Measurements from ENCODE around the gene GNG7. TPM values are rescaled to one million over a fixed set of nuclear protein-coding genes. Genes with fewer than 3 reads are reported as not detected.

GNG7 gene
- total and polyA plus RNA-seq, 2 donors (not counting 3 experiments of a cell fraction or from before 2014, with no cell fraction given): 0.29 to 0.84 TPM

DNA sequence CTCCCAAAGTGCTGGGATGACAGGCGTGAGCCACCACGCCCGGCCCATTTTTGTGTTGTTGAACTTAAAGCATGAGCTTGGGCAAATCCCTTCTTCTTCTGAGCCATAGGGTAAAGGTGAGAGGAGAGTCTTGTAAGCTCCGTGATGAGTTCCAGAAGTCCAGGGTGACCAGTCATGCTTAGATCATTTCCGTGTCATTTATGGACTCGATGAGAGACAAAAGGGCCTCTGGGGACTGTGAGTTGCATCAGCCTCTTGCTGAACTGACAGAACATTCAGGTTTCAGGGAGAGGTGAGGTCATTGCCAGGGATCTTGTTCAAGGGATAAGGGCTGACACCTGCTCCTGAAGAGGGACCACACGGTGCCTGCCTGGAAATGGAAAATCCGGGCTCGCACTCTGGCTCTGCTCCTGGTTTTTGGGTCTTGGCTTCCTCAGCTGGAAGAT lies 173.0 kb downstream of the GNG7 start:
- Histone ChIP-seq H3K27ac (ENCODE audit: insufficient read depth, low read depth, low read length) (peak overlapping the region; percentile 75), H3K4me3 (replicated peaks in 1 of 3; ENCODE audit: insufficient read depth in 1 of 3, low read depth in 1 of 3, low read length in 3 of 3) (no peak overlapping the region), H3K9ac (replicated peaks; ENCODE audit: extremely low read depth, insufficient read depth, low read length) (peak overlapping the region; percentile 34), H3K4me2 (ENCODE audit: insufficient read depth, low read length) (no peak overlapping the region), H3K9me1 (replicated peaks; ENCODE audit: control insufficient read depth, extremely low read depth, insufficient read depth, low read length) (no peaks in the 10 kb centered on the region), H3K9me3 (replicated peaks; ENCODE audit: control insufficient read depth, insufficient read depth, low read length) (no peaks in the 10 kb centered on the region), H4K20me1 (replicated peaks; ENCODE audit: control insufficient read depth, extremely low read depth, insufficient read depth, low read length) (no peaks in the 10 kb centered on the region), H2AFZ (ENCODE audit: low read depth, low read length) (no peak overlapping the region), H3K4me1 (ENCODE audit: control insufficient read depth, extremely low read depth, insufficient read depth, low read length) (peaks cover 36% of the 10 kb centered on the region), H3K27me3 (ENCODE audit: control insufficient read depth in 2 of 2, insufficient read depth in 2 of 2, low read length in 2 of 2) (no peaks in the 10 kb centered on the region), H3K36me3 (ENCODE audit: control insufficient read depth in 2 of 2, extremely low read depth in 1 of 2, insufficient read depth in 2 of 2, low read length in 2 of 2) (no peaks in the 10 kb centered on the region), H3K79me2 (ENCODE audit: control insufficient read depth, insufficient read depth, low read length) (no peaks in the 10 kb centered on the region)
- ChIA-PET POLR2A (interaction anchor here (2.1 to 3.7 kb wide), 2 partner anchors 12 to 53 kb away, joined by 9 to 23 read pairs; partner anchors contain the start of gene GADD45B), CTCF (interaction anchor here (0.9 to 2.8 kb wide), 6 partner anchors 9 to 82 kb away, joined by 3 to 19 read pairs (median 4); no protein-coding TSS in a partner anchor)
- peak; percentile 98 for FAIRE-seq
- DNase-seq (ENCODE audit: low read depth, low spot score): peak; percentile 75
- no TSS peak for BruUV-seq (replicated peaks)
- TF ChIP-seq FOS (IDR thresholded peaks at IDR 0.05; ENCODE audit: borderline replicate concordance, insufficient read depth, low read length) (peak; percentile 86), JUN (IDR thresholded peaks at IDR 0.05; ENCODE audit: borderline replicate concordance, insufficient read depth, insufficient read length, low read depth) (peak; percentile 85), POLR2AphosphoS5 (IDR thresholded peaks at IDR 0.05; ENCODE audit: insufficient read depth, low read depth, low read length) (peak; percentile 42), GATA2 (IDR thresholded peaks at IDR 0.05; ENCODE audit: insufficient read depth, insufficient read length, low read depth, low read length) (no peak)
- TF ChIP-seq, protein P1, sequence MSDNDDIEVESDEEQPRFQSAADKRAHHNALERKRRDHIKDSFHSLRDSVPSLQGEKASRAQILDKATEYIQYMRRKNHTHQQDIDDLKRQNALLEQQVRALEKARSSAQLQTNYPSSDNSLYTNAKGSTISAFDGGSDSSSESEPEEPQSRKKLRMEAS (IDR thresholded peaks at IDR 0.05; ENCODE audit: insufficient read depth, insufficient read length): no peak
- intact Hi-C loops (cut with micrococcal nuclease) (loop anchor here (1.0 kb wide), 1 partner anchor 34 kb away; no protein-coding TSS in a partner anchor), dilution Hi-C loops (cut with MboI; ENCODE audit: extremely low pct_ligation_motif_present, low sequenced_read_pairs) (no loop called here)

DNA sequence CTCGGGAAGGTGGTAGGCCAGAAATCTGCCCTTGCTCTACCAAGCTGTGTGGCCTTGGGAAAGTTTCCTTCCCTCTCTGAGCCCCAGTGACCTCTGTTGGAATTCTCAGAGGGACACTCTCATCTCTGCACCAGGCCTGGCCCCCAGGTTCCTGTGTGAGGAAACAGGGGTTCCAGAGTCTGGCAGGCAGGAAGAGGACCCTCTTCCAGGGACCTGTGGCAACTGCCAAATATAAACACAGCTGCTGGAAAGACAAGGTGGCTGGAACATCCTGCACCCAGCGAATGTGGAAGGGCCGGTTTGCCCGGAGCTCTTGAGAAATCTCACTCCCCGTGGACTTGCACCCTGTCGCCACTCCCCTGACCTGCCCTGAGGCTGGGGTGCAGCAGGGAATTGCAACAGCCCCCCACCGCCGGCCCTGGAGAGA lies 173.8 kb downstream of the GNG7 start:
- Histone ChIP-seq H3K79me2 (ENCODE audit: control insufficient read depth, insufficient read depth, low read length) (no peaks in the 10 kb centered on the region), H3K36me3 (ENCODE audit: control insufficient read depth in 2 of 2, extremely low read depth in 1 of 2, insufficient read depth in 2 of 2, low read length in 2 of 2) (no peaks in the 10 kb centered on the region), H3K4me1 (ENCODE audit: control insufficient read depth, extremely low read depth, insufficient read depth, low read length) (peaks cover 27% of the 10 kb centered on the region), H3K27ac (ENCODE audit: insufficient read depth, low read depth, low read length) (peak overlapping the region; percentile 75), H3K9me1 (replicated peaks; ENCODE audit: control insufficient read depth, extremely low read depth, insufficient read depth, low read length) (no peaks in the 10 kb centered on the region), H3K9ac (replicated peaks; ENCODE audit: extremely low read depth, insufficient read depth, low read length) (no peak overlapping the region), H2AFZ (ENCODE audit: low read depth, low read length) (no peak overlapping the region), H3K9me3 (replicated peaks; ENCODE audit: control insufficient read depth, insufficient read depth, low read length) (no peaks in the 10 kb centered on the region), H3K27me3 (ENCODE audit: control insufficient read depth in 2 of 2, insufficient read depth in 2 of 2, low read length in 2 of 2) (no peaks in the 10 kb centered on the region), H3K4me2 (ENCODE audit: insufficient read depth, low read length) (no peak overlapping the region), H4K20me1 (replicated peaks; ENCODE audit: control insufficient read depth, extremely low read depth, insufficient read depth, low read length) (no peaks in the 10 kb centered on the region), H3K4me3 (replicated peaks in 1 of 3; ENCODE audit: insufficient read depth in 1 of 3, low read depth in 1 of 3, low read length in 3 of 3) (no peak overlapping the region)
- no peak for TF ChIP-seq EZH2 (IDR thresholded peaks at IDR 0.05; ENCODE audit: borderline replicate concordance, low read depth, low read length, severe bottlenecking)
- TF ChIP-seq MYC (IDR thresholded peaks at IDR 0.05; ENCODE audit: low read depth, low read length): no peak
- TF ChIP-seq, protein P2, sequence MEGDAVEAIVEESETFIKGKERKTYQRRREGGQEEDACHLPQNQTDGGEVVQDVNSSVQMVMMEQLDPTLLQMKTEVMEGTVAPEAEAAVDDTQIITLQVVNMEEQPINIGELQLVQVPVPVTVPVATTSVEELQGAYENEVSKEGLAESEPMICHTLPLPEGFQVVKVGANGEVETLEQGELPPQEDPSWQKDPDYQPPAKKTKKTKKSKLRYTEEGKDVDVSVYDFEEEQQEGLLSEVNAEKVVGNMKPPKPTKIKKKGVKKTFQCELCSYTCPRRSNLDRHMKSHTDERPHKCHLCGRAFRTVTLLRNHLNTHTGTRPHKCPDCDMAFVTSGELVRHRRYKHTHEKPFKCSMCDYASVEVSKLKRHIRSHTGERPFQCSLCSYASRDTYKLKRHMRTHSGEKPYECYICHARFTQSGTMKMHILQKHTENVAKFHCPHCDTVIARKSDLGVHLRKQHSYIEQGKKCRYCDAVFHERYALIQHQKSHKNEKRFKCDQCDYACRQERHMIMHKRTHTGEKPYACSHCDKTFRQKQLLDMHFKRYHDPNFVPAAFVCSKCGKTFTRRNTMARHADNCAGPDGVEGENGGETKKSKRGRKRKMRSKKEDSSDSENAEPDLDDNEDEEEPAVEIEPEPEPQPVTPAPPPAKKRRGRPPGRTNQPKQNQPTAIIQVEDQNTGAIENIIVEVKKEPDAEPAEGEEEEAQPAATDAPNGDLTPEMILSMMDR (IDR thresholded peaks at IDR 0.05; ENCODE audit: extremely low read depth in 1 of 2, insufficient read depth in 1 of 2, low read depth in 1 of 2, low read length in 2 of 2): no peak
- TF ChIP-seq GATA2 (IDR thresholded peaks at IDR 0.05; ENCODE audit: insufficient read depth, insufficient read length, low read depth, low read length): no peak
- TF ChIP-seq POLR2A (IDR thresholded peaks at IDR 0.05; ENCODE audit: low read depth, low read length): no peak
- TF ChIP-seq FOS (IDR thresholded peaks at IDR 0.05; ENCODE audit: borderline replicate concordance, insufficient read depth, low read length): no peak
- TF ChIP-seq POLR2AphosphoS5 (IDR thresholded peaks at IDR 0.05; ENCODE audit: insufficient read depth, low read depth, low read length): no peak
- TF ChIP-seq JUN (IDR thresholded peaks at IDR 0.05; ENCODE audit: borderline replicate concordance, insufficient read depth, insufficient read length, low read depth): no peak
- TF ChIP-seq, protein P1 (IDR thresholded peaks at IDR 0.05; ENCODE audit: insufficient read depth, insufficient read length): no peak
- dilution Hi-C loops (cut with MboI; ENCODE audit: extremely low pct_ligation_motif_present, low sequenced_read_pairs) (no loop called here), intact Hi-C loops (cut with micrococcal nuclease) (loop anchor here (1.0 kb wide), 1 partner anchor 33 kb away; no protein-coding TSS in a partner anchor)
- FAIRE-seq (no peak), DNase-seq (ENCODE audit: low read depth, low spot score) (no peak)
- ChIA-PET POLR2A (interaction anchor here (2.1 to 3.7 kb wide), 2 partner anchors 12 to 52 kb away, joined by 9 to 23 read pairs; partner anchors contain the start of gene GADD45B), CTCF (interaction anchor here (0.9 to 2.8 kb wide), 5 partner anchors 10 to 82 kb away, joined by 3 to 19 read pairs (median 5); no protein-coding TSS in a partner anchor)
- BruUV-seq (replicated peaks): no TSS peak

All from endothelial cell of umbilical vein (primary cell).